ENCODE data around the gene KLK15.
"Not testable (repeated sequence)": the region's sequence is repeated elsewhere in the genome, so short reads cannot be mapped to it uniquely, and the experiment has no call there.

Gene KLK15

DNA sequence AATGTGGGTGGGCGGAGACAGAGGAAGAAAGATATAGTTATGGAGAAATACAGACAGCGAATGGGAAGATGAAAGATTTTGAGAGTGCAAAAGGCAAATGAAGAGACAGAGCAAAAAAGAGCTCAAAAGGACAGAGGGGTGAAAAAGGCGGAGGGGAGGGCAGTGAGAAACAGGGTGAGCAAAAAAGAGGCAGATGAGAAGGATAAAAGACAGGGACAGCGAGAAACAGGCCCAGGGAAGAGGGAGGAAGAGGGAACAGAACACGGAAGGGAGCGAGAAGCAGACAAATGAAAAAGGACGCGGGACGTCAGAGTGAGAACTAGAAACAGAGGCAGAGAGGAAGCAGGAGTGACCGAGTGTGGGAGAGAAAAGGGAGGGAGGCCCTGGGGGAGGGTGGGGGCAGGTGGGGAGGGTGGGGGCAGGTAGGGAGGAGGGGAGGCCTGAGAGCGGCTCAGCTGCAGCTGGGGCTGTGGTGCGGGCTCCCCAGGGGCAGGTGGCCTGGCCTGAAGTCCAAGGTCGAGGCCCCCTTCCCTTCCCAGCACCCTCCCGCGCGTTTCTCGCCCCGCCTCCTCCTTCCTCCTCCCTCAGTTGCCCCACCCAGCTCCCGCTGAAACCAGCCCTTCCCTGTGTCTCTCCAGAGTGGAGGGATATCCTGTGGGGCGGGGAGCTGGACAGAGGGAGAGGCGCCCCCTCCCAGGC is 12.7 kb downstream of the KLK15 start:
- no peak for DNase-seq (ENCODE audit: low spot score)

DNA sequence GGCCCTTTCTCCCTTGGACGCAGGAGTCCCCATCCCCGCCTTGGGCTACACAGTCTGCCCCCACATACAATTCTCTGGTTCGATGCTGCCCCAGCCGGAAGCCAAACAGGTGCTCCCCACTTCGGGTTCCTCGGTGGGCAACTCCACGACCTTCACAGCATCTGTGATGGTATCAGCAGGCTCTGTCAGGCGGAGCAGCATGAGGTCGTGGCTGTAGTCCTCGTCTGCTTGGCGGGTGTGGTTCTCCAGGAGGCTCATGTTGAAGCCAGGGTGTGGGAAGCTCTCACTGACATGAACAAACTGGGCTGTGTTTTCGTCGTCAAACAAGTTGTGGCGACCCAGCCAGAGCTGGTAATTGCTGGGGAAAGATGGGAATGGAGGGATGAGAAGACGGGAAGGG is 13.3 kb downstream of the KLK15 start:
- no peak for DNase-seq (ENCODE audit: low spot score)

DNA sequence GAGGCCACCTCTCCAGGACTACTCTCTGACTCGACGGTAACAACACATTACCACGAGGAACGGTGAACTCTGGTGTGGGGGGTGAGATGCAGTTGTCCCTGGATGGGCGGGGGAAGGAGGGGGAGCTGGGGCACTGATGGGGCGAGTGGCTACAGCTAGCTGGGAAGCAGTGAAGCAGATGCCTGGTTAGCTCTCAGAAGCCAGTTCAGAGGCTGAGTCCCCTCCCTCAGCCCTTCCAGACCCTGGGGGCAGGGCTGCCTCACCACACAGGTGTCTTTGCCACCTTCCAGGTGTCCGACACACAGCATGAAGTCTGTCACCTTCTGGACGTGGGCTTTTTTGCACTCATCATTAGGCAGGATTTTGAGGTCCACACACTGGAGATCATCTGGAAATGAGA is 13.7 kb downstream of the KLK15 start:
- no peak for DNase-seq (ENCODE audit: low spot score)

GRCh38 chr19:50818859-50819472 is 14.4 kb downstream of the KLK15 start:
- no peak for DNase-seq (ENCODE audit: low spot score)

DNA sequence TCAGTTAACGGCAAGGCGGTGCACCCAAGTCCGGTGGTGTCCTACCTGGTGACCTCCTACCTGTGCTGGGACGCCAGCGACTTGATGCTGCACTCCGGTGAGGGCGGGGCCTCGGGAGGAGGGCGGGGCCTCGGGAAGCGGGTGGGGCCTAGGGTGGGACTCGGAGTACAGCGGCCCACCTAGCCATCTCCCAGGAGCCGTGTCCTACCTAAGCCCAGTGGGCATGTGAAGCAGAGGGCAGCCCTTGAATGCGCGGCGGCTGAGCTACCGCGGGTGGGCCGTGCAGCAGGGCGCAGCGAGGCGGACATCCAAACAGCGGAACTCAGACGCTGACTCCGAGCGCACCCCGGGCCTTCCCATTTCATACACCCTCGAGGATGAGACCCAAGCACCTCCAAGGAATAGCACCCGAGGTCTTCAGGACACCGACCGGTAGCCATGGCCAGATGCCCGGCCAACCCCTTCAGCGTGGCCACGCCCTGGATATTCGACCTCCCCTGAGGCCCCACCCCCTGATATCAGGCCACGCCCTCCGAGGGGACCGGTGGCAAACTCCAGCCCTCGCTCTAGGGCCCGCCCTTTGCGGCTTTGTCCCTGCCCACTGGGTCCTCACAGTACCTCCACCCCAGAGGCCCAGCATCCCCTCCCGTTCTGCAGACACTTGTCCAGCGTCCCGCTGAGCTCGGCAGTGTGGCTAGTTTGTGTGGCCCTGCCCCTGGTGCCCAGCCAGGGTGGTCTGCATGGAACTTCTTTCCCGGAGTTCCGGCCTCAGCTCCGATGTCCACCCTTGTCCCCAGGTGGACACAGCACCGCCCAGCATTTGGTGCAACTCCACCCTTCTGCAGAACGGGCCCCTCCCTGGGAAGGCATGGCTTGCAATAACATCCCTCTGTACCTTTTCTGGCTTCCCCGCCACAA is 15.2 kb downstream of the KLK15 start:
- no peak for DNase-seq (ENCODE audit: low spot score)

DNA sequence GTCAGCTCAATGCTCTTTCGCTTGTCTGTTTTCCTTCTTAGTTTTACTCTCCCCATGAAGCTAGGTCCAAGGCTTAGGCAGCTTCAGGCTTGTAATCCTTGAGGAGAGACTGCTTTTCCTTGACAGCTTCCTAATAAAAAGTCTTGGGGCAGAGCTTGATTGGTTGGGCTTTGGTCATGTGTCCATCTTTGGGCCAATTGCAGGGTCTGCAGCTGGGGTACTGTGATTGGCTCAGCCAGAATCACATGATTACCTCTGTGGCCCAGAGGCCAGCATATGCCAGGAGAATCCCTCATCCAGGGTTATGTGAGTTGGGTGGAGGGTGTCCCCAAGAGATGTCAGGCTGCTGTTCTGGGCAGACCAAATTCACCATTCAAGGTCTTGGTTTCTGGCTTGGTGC is 17.9 kb downstream of the KLK15 start:
- DNase-seq (ENCODE audit: low spot score), result no peak

- DNase-seq (ENCODE audit: low spot score), result no peak
These were observed 18.5 kb downstream of the KLK15 start for GRCh38 chr19:50814883-50815282.

DNA sequence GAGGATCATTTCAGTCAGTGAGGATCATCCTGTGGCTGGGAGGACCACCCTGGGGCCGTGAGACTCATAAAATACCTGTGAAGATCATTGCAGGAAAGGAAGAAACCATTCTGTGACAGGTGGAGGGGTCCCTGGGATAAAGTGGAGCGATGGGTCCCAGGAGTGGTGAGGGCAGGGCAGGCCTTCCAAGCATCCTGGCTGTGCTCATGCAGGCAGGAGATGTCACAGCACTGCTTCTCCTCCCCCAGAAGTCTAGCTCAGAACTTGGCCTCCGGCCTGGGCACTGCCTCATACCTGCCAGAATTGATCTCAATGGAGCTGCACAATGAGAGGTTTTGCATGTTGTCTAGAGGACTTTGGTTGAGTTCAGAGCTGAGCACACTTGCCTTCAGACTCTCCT is 20.9 kb downstream of the KLK15 start:
- DNase-seq (ENCODE audit: low spot score), result no peak

DNA sequence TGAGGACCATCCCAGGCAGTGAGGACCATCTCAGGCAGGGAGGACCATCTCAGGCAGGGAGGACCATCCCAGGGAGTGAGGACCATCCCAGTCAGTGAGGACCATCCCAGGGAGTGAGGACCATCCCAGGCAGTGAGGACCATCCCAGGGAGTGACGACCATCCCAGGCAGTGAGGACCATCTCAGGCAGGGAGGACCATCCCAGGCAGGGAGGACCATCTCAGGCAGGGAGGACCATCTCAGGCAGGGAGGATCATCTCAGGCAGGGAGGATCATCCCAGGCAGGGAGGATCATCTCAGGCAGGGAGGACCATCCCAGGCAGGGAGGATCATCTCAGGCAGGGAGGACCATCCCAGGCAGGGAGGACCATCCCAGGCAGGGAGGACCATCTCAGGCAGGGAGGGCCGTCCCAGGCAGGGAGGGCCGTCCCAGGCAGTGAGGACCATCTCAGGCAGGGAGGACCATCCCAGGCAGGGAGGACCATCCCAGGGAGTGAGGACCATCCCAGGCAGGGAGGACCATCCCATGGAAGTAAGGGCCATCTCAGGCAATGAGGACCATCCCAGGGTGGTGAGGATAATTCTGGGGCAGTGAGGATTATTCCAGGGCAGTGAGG is 21.6 kb downstream of the KLK15 start:
- not testable (repeated sequence) for DNase-seq (ENCODE audit: low spot score)

DNA sequence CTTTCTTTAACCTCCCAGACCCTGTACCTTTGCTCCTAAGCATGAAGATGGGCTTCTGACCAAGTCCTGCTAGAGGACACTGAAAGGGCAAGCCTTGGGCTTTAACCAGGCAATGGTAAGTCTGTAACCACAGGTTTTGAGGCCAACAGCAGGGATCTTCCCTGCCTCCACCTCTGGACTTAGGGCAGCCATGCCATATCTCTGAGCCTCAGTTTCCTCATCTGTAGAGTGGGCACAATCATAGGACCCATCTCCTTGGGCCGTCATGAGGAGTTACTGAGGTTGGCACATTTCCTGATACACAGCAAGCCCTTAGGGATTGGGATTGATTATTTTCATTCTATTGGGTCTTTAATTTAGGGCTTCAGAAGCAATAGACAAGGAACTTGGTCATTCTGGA is 24.5 kb downstream of the KLK15 start:
- DNase-seq (ENCODE audit: low spot score), result no peak

DNA sequence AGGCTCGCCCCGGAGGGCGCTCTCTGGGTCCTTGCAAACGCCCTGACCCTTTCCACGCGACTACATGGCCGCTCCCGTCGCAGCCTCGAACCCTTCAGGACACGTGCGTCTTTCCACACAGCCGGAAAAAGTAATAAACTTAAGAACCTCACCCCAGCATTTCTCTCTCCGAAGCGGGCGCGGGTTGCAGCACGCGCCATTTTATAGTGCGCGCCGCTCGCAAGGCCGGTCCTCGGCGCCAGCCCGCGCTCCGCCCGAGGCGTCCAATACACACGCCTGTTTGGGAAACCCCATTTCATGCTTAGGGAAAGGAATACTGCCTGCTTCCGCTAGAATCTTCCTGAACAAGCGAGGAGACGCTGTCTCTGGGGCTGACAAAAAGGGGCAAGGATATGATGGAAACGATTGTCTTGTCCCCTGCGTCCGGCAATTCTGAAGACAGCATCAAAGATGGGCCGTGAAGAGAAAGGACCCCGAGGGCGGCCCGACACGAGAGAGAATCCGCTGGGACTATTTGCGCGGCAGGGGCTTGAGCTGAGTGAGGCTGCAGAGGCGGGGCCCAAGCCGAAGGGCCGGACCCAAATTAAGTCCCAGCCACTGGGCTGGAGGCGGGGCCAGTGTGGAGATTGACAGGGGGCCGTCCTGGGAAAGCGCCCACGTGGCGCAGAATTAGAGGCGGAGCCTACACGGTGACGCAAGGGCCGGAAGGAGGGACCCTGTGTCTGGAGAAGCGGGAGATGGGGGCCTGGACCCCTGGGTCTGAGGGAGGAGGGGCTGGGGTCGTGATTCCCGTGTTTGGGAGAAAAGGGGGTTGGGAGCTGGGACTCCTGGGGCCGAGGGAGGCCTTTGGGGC is 28.7 kb downstream of the KLK15 start:
- peak; percentile 98 for DNase-seq (ENCODE audit: low spot score)

- peak; percentile 10 for DNase-seq (ENCODE audit: low spot score)
These were observed 29.5 kb downstream of the KLK15 start for GRCh38 chr19:50803633-50804419.

DNA sequence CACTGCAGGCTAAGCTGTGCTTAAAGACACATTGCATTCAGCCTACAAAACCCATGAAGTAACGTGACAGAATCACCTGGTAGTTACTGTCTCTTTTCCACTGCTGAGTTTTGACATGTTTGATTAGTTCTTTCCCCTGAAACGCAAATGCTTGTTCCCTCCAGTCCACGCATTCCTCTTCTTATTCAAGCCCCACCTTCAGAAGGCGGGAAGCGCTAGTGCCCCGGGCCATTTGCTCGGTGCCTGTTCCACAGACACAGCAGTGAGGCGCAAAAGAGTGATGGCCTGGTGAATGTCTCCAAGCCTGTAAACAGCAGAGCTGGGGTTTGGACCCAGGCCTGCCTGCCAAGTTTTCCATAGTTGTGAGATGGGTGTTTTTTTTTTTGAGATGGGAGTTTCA is 32.3 kb downstream of the KLK15 start:
- no peak for DNase-seq (ENCODE audit: low spot score)

DNA sequence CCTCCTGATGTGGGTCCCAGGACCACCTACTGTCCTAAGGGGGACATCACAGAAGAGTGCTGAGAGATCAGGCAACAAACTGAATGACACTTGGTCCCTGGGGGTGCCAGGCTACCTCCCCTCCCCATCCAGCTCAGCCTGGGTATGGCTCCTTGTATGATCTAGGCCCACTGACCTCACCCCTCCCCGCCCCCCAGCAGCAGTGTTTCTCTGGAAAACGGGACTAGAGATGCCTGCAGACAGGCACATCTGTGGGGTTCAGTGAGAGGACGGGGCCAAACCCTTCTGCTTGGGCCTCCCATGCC is 33.9 kb downstream of the KLK15 start:
- no peak for DNase-seq (ENCODE audit: low spot score)

GRCh38 chr19:50798659-50799546 is 34.5 kb downstream of the KLK15 start:
- DNase-seq (ENCODE audit: low spot score), result no peak

- no peak for DNase-seq (ENCODE audit: low spot score)
These were observed 35.4 kb downstream of the KLK15 start for GRCh38 chr19:50797781-50798658.

DNA sequence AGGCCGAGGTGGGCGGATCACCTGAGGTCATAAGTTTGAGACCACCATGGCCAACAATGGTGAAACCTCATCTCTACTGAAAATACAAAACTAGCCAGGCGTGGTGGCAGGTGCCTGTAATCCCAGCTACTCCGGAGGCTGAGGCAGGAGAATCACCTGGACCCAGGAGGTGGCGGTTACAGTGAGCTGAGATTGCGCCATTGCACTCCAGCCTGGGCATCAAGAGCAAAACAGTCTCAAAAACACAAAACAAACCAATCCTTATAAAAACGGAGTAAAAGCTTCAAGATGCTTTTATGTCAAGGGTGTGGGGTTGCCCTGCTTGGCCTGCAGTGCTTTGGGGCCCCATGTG is 36.0 kb downstream of the KLK15 start:
- no peak for DNase-seq (ENCODE audit: low spot score)

DNA sequence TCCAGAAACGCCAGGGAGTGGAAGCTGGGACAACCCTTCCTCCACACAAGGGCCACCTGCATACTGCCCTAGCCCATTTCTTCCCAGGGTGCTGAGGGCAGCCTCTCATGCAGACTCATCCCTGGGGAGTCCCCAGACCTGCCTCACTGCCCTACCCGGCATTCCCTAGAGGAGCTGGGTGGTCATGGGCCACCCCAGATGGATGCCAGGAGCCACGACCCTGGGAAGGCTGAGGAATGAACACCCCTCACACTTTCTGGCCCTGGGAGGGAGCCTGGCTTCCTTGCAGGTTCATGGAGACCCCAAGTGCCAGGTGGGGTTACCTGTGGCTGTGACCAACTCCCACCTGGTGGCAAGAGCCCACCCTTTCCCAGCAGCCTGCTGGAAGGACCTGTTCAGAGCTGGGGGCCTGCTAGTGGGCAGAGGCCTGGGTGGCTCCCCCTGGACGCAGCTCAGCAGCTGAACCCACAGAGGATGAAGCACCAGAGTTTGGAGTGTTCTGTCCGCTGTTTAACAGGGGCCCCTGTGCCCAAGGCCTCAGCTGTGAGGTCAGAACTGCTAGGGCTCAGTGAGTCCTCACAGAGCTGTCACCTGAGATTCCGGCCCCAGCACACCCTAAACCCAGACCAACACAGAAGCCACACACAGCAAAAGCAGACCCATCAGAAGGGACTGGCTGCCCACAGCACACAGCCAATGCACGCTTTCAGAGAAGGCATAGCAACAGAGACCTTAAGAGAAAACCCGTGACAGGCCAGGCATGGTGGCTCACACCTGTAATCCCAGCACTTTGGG is 36.5 kb downstream of the KLK15 start:
- DNase-seq (ENCODE audit: low spot score), result no peak
